Esophagus muscularis mucosa (tissue), 4 donors: ENCODE data around the gene GNA15.

Source experiments
- CTCF ChIP-seq, 3 experiments: fragments of 200-600 bp in 2 of 3; fragments of 450-650 bp in 1 of 3; sonication (generic) in 2 of 3; IDR thresholded peaks; one replicate each; pipeline ENCODE4 v1.5.1; 2017 to 2019; ENCODE audit warnings: antibody characterized with exemption in 3 of 3, mild to moderate bottlenecking in 2 of 3, moderate library complexity in 1 of 3
- EP300 ChIP-seq: sonication (generic); formaldehyde crosslinking; IDR thresholded peaks from one replicate; pipeline ENCODE4 v1.6.1; 2017; ENCODE audit warnings: antibody characterized with exemption
- POLR2A ChIP-seq: fragments of 450-650 bp; IDR thresholded peaks from one replicate; pipeline ENCODE4 v1.6.1; 2017; ENCODE audit warnings: antibody characterized with exemption, moderate library complexity, mild to moderate bottlenecking, low read depth
- POLR2AphosphoS5 ChIP-seq, 2 donors: sonication (generic); formaldehyde crosslinking; IDR thresholded peaks; one replicate each; pipeline ENCODE4 v1.6.1; 2017; ENCODE audit warnings: antibody characterized with exemption in 2 of 2

GRCh38 chr19:3094601-3095440 is 41.0 kb upstream of the GNA15 start:
- TF ChIP-seq CTCF (IDR thresholded peaks at IDR 0.05) (no peak), POLR2AphosphoS5 (IDR thresholded peaks at IDR 0.05) (no peak), POLR2A (no peak), EP300 (no peak)
